Stomach smooth muscle (tissue), 2 donors: ENCODE measurements around the gene ATF6.

Experiments used
- H3K27ac ChIP-seq: one replicate; pipeline ENCODE4 v1.7.0; 2013; ENCODE audit warnings: mild to moderate bottlenecking, low read length, inconsistent platforms
- H3K27me3 ChIP-seq, 2 donors: one replicate each; pipeline ENCODE4 v1.7.0; 2013; ENCODE audit warnings: low read length in 2 of 2; ENCODE audit not compliant: insufficient read depth in 2 of 2, control insufficient read depth in 1 of 2
- H3K36me3 ChIP-seq, 2 donors: one replicate each; pipeline ENCODE4 v1.7.0; 2013; ENCODE audit warnings: low read length in 2 of 2; ENCODE audit not compliant: control insufficient read depth in 2 of 2, insufficient read depth in 2 of 2
- H3K4me1 ChIP-seq: one replicate; pipeline ENCODE4 v1.7.0; 2013; ENCODE audit warnings: low read length; ENCODE audit not compliant: control insufficient read depth, insufficient read depth
- H3K4me3 ChIP-seq, 2 donors: one replicate each; pipeline ENCODE4 v1.7.0; 2013; ENCODE audit warnings: low read length in 2 of 2
- H3K9ac ChIP-seq, 2 donors: one replicate each; pipeline ENCODE4 v1.7.0; 2013; ENCODE audit warnings: low read length in 2 of 2, mild to moderate bottlenecking in 1 of 2
- H3K9me3 ChIP-seq, 2 donors: one replicate each; pipeline ENCODE4 v1.7.0; 2013; ENCODE audit warnings: low read length in 2 of 2; ENCODE audit not compliant: control insufficient read depth in 2 of 2
- donor health status: healthy.
- donor health status: Pancreatic carcinoma.

Gene ATF6

GRCh38 chr1:161982917-161983316 is 216.8 kb downstream of the ATF6 start:
- no peak overlapping the region for H3K27ac ChIP-seq
- H3K9ac ChIP-seq: no peak overlapping the region
- peaks cover 2% of the 10 kb centered on the region for H3K4me1 ChIP-seq
- H3K36me3 ChIP-seq: no peaks in the 10 kb centered on the region
- H3K9me3 ChIP-seq: peaks cover 3 to 11% of the 10 kb centered on the region in 2 donors
- no peaks in the 10 kb centered on the region for H3K27me3 ChIP-seq
- H3K4me3 ChIP-seq: no peak overlapping the region

GRCh38 chr1:161983725-161984124 is 217.6 kb downstream of the ATF6 start:
- Histone ChIP-seq H3K27me3 (no peaks in the 10 kb centered on the region), H3K27ac (no peak overlapping the region), H3K4me1 (peaks cover 2% of the 10 kb centered on the region), H3K4me3 (no peak overlapping the region), H3K9me3 (peaks cover 4 to 14% of the 10 kb centered on the region in 2 donors), H3K9ac (no peak overlapping the region), H3K36me3 (no peaks in the 10 kb centered on the region)

- no peaks in the 10 kb centered on the region for H3K27me3 ChIP-seq
- H3K9me3 ChIP-seq: peaks cover 4 to 14% of the 10 kb centered on the region in 2 donors
- H3K4me1 ChIP-seq: peaks cover 2% of the 10 kb centered on the region
- no peak overlapping the region for H3K4me3 ChIP-seq
- H3K9ac ChIP-seq: no peak overlapping the region
- H3K36me3 ChIP-seq: no peaks in the 10 kb centered on the region
- no peak overlapping the region for H3K27ac ChIP-seq
Observed at GRCh38 chr1:161985301-161985822, 219.2 kb downstream of the ATF6 start.

GRCh38 chr1:161986328-161986727 is 220.2 kb downstream of the ATF6 start:
- Histone ChIP-seq H3K27ac (no peak overlapping the region), H3K4me1 (peaks cover 2% of the 10 kb centered on the region), H3K4me3 (no peak overlapping the region), H3K9me3 (peaks cover 4 to 14% of the 10 kb centered on the region in 2 donors), H3K9ac (no peak overlapping the region), H3K27me3 (no peaks in the 10 kb centered on the region), H3K36me3 (no peaks in the 10 kb centered on the region)

- Histone ChIP-seq H3K27me3 (no peaks in the 10 kb centered on the region), H3K4me3 (no peak overlapping the region), H3K36me3 (no peaks in the 10 kb centered on the region), H3K9ac (no peak overlapping the region), H3K4me1 (peaks cover 2% of the 10 kb centered on the region), H3K27ac (no peak overlapping the region), H3K9me3 (peaks cover 4 to 14% of the 10 kb centered on the region in 2 donors)
Observed at GRCh38 chr1:161987303-161987702, 221.2 kb downstream of the ATF6 start.

GRCh38 chr1:161987872-161988271 is 221.8 kb downstream of the ATF6 start:
- Histone ChIP-seq H3K27me3 (no peaks in the 10 kb centered on the region), H3K9ac (no peak overlapping the region), H3K4me1 (peaks cover 2% of the 10 kb centered on the region), H3K9me3 (peaks cover 4 to 14% of the 10 kb centered on the region in 2 donors), H3K4me3 (no peak overlapping the region), H3K27ac (no peak overlapping the region), H3K36me3 (no peaks in the 10 kb centered on the region)

GRCh38 chr1:161988413-161988812 is 222.3 kb downstream of the ATF6 start:
- Histone ChIP-seq H3K36me3 (no peaks in the 10 kb centered on the region), H3K4me1 (peaks cover 2% of the 10 kb centered on the region), H3K9ac (no peak overlapping the region), H3K27ac (no peak overlapping the region), H3K27me3 (no peaks in the 10 kb centered on the region), H3K9me3 (peaks cover 4 to 14% of the 10 kb centered on the region in 2 donors), H3K4me3 (no peak overlapping the region)

- Histone ChIP-seq H3K36me3 (no peaks in the 10 kb centered on the region), H3K9ac (no peak overlapping the region), H3K9me3 (peaks cover 4 to 14% of the 10 kb centered on the region in 2 donors), H3K27me3 (no peaks in the 10 kb centered on the region), H3K27ac (no peak overlapping the region), H3K4me3 (no peak overlapping the region), H3K4me1 (peaks cover 4% of the 10 kb centered on the region)
Observed at GRCh38 chr1:161989108-161989507, 223.0 kb downstream of the ATF6 start.

- Histone ChIP-seq H3K36me3 (no peaks in the 10 kb centered on the region), H3K27me3 (no peaks in the 10 kb centered on the region), H3K4me3 (no peak overlapping the region), H3K9me3 (peaks cover 4 to 14% of the 10 kb centered on the region in 2 donors), H3K9ac (no peak overlapping the region), H3K4me1 (peaks cover 4% of the 10 kb centered on the region), H3K27ac (no peak overlapping the region)
Observed at GRCh38 chr1:161989786-161990185, 223.7 kb downstream of the ATF6 start.

- Histone ChIP-seq H3K4me1 (peaks cover 4% of the 10 kb centered on the region), H3K36me3 (no peaks in the 10 kb centered on the region), H3K27ac (no peak overlapping the region), H3K4me3 (no peak overlapping the region), H3K27me3 (no peaks in the 10 kb centered on the region), H3K9ac (no peak overlapping the region), H3K9me3 (no peaks in the 10 kb centered on the region)
Observed at GRCh38 chr1:161993576-161993975, 227.5 kb downstream of the ATF6 start.

- H3K27me3 ChIP-seq: no peaks in the 10 kb centered on the region
- H3K36me3 ChIP-seq: no peaks in the 10 kb centered on the region
- no peak overlapping the region for H3K4me3 ChIP-seq
- H3K4me1 ChIP-seq: peaks cover 4% of the 10 kb centered on the region
- H3K9me3 ChIP-seq: no peaks in the 10 kb centered on the region
- H3K9ac ChIP-seq: no peak overlapping the region
- no peak overlapping the region for H3K27ac ChIP-seq
Observed at GRCh38 chr1:161994175-161994668, 228.1 kb downstream of the ATF6 start.
